Left renal pelvis (tissue), 4 donors: Measurements from ENCODE around the gene REEP1. TPM values are rescaled to one million over a fixed set of nuclear protein-coding genes. Genes with fewer than 3 reads are reported as not detected.
"Not testable (repeated sequence)": the region's sequence is repeated elsewhere in the genome, so short reads cannot be mapped to it uniquely, and the experiment has no call there.

Experiments
- DNase-seq, 4 donors: peaks; one replicate each; pipeline ENCODE4 v3.0.0-alpha.2; 2013; ENCODE audit warnings: low read depth in 4 of 4, low spot score in 3 of 4
- polyA plus RNA-seq, 4 donors: library from polyadenylated mRNA; unstranded; fragments of 120-200 nt; gene quantifications; one replicate each; pipeline ENCODE4 v1.2.1, GENCODE V29; 2013; ENCODE audit not compliant: insufficient read length in 4 of 4

Gene REEP1
- polyA plus RNA-seq, 4 donors: 3.3 to 11.0 (median 4.1) TPM

DNA sequence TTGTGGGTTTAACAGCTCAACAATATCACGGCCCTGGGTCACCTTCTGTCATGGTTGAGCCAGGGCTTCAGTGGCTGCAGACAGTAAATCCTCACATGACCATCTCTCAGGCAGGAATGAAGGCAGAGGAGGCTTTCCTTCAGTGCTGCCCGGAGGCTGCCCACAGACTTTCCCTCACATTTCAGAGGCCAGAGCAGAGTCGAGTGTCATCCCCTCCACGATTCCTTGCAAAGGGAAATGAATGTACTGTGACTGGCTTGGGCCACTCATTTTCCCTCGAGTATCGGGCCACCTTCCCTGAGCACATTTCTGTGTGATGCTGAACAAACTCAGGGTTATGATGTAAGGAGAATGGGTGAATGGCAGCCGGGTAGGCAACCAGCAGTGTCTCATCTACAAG lies 10.0 kb upstream of the REEP1 start:
- no peak for DNase-seq

DNA sequence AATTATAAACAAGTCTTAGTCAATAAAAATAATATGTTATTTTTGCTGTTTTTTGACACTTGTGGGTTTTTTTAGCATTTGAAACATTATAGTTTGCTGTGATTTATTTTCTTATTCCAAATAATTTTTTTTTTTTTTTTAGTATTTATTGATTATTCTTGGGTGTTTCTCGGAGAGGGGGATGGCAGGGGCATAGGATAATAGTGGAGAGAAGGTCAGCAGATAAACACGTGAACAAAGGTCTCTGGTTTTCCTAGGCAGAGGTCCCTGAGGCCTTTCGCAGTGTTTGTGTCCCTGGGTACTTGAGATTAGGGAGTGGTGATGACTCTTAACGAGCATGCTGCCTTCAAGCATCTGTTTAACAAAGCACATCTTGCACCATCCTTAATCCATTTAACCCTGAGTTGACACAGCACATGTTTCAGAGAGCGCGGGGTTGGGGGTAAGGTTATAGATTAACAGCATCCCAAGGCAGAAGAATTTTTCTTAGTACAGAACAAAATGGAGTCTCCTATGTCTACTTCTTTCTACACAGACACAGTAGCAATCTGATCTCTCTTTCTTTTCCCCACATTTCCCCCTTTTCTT lies 8.5 kb upstream of the REEP1 start:
- not testable (repeated sequence) for DNase-seq

DNA sequence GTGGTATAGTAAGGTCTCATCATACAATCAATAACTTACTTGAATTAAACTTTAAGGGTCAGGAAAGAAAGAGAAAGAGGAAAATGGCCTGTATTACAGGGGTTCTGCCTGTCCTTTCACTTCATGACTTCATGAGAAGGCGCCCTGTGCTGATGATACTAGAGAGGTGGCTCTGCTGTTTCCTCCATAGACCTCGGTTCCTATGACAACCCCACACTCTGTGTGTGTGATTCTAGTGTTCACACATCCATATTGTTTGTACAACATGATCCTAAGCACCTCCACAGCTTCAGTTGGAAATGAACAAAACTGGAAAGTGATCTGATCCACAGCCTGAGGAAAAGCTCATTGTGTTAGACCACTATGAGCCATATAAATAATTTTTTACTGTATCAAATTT lies 7.0 kb upstream of the REEP1 start:
- DNase-seq: no peak

DNA sequence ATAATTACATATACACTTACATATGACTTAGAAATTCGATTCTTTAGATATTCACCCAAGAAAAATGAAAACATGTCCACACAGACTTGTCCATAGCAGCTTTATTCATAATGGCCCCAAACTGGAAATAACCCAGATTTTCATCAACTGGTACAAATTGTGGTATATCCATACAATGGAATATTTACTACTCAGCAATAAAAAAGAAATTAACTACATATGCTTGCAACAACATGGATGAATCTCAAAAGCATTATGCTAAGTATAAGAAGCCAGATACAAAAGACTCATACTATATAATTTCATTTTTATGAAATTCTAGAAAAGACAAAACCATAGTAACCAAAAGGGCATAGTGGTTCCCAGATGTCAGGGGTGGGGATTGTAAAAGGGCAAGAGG lies 5.1 kb upstream of the REEP1 start:
- no peak for DNase-seq

DNA sequence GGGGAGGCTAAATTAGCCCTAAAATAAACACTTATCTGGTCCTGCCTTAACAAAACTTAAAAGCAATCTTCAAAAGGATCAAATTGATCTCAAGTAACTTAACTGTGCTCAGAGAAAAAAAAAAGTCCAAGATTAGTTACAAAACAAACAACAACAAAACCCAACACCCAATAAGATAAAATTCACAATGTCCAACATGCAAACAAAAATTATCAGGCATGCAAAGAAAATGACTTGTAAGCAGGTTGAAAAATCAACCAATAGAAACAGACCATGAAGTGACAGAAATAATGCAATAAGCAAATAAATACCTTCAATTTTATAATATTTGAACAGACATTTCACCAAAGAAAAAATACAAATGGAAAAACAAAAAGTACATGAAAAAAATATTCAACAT lies 4.0 kb upstream of the REEP1 start:
- DNase-seq: no peak

DNA sequence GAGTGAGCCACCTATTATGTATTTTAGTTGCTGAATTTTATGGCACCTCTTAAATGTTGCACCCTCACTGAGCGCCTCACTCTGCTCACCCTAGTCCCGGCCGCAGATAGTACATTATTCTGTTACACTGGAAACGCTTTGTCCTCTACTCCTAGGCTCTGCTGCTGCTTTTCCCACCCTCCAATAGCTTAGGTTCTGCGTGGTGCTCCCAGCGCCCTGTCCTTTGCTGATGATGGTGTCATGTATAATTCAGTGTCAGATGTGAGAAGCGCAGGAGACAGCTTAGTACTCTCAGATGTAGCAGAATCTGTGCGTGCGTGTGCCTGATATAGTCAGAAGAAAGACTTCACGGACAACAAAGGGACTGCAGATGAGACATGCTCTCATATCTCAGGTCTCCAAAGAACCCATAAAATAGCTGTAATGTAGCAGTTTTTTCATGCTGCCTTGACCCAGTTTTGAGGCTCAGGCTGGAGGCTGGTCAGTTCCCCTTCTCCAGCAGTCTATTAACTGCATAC lies 1.4 kb upstream of the REEP1 start:
- DNase-seq: no peak

DNA sequence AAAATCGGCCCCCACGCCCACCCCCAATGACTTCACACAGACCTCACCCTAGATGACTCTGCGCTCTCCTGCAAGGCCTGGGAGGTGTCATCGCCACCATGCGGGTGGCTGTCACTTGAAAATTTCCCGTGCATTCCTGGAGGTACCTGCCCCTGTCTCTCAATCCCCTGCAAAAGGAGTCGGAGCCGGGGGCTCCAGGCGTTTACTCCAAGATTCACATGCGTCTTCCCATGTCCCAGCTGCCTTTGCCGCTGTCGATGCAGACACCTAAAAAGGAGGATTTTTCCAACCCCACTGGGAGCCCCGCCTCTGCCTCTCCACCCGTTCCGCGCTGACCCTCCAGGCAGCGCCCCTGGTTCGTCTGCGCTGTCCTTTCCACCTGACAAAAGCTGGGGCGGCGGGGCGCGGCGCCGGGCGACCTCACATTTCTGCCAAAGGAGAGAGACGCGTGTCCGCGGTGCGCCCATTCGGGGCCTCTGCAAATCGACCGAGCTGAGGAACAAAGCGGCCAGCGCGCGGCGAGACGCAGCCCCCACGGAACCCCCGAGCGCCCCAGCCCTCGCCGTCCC lies 667 bp downstream of the REEP1 start:
- DNase-seq: no peak

DNA sequence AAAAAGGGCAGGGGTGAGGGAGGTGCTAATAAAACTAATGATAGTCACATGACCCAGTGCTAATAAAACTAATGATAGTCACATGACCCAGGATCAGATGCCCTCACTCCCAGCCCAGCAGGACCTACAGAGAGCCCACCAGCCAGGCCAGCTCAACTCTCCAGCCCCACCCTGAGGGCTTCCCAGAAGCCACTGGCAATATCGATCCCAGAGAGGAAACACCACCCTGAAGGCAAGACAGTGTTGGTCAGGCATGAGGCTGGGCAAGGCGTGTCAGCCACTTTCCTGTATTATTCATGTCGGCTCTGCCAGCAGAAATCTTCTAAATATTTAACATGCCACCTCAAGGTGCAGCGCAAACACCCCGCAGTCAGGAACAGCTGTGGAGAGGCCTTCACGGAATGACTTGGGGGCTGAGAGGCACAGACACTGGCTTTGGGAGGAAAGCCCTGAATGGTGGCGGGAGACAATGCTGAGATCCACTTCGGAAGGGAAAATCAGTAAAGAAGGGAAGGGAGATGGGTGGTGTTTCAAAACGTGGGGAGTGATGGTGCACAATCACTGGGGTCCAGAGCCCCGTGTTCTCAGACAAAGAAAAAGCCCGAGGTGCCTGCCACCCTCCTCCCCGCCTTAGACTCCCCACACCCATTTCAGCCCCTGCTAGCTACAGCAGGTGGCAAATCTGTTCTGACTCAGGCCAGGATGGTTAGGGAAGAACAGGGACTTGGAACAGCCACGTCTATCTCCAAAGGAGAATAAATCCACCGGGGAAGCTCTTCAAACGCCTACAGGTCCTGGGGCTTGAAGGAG lies 1.4 kb downstream of the REEP1 start:
- DNase-seq: no peak

DNA sequence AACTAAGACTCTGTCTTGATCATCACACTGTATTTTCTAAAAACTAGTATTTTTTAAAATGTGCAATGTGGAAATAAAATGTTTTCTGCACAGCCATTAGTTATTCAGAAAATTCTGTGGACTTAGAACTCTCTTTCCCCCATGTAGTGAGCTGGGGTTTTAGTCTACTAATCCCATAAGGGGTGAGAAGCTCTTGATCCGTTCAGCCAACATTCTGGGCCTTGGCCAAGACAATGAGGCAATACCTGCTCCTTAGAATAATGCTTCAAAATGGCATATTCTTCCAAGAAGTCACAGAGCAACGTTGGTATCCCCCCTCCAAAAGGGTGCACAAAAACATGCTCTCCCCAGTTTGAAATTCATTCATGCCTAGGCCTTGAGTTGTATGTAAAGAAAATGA lies 4.0 kb downstream of the REEP1 start:
- DNase-seq: no peak

DNA sequence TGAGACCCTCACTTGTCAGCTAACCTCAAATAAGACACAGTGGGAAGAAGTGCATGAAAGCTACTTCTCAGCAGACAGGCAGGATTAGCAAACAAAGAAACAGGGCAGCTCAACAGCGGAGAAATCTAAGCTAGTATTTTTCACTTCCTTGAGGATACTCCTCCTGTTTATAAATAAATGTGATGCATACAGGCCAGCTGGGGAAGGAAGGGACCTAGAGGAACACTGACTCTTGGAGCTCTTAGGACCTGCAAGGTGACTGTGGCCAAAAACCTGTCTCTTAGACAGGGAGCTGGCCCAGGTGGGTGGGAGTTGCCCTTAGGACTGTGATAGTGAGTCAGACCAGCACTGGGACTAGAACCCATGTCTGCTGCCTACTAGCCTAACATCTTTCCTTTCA lies 4.8 kb downstream of the REEP1 start:
- no peak for DNase-seq

DNA sequence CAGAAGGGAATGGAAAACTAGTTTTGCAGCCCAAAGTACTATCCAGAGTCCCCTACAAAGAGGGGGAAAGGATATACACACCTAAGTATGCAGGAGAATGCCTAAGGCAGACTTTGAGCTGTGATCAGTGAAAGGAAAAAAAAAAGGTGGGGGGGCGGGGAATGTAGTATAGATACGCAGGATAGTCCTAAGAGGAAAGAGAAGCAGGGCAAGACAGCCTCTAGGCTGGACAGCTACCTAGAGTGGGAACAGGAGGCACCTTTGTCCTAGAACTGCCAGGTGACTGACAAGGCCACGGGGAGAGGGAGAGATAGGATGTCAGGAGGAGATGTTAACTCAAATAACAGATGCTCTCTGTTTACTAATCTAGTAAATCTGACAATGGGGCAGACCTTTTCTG lies 6.0 kb downstream of the REEP1 start:
- no peak for DNase-seq

DNA sequence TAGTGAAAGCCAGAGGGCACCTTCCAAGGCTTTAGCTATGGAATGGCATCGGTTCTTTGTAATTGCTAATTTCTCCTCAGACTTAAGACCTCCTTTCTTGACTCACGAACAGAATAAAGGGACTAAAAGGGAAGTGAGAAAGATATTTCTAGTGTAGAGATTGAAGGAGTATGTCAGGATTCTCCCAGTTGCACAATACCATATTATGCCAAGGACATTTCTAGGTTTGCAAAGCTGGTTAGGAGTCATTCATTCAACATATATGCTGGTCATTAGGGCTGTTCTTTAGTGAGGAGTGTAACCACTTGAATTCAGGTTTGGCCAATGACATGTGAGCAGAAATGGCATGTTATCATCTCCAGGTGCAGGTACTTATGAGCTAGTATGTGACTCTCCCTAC lies 7.4 kb downstream of the REEP1 start:
- DNase-seq: no peak

DNA sequence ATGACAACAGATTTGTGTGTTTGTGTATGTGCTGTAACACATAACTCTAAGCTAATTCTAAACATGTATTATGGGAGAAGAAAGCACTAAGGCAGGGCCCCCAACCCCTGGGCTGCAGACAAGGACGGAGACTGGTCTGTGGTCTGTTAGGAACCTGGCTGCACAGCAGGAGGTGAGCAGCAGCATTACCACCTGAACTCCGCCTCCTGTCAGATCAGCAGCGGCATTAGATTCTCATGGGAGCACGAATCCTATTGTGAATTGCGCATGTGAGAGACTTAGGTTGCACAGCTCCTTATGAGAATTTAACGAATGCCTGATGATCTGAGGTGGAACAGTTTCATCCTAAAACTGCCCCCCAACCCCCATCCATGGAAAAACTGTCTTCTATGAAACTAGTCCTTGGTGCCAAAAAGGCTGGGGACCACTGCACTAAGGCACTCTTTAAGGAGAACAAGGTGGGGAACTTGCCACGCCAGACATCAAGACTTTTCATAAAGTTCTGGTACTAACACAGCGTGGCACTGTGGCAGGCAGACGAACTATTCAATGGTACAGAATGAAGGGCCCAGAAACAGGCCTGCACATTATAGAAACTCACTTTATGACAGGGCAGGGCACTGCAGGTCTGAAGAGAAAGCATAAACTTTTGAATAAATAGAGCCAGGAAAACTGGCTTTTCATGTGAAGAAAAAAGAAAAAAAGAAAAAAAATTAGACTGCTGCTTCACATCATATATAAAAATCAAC lies 14.0 kb downstream of the REEP1 start:
- DNase-seq: no peak

DNA sequence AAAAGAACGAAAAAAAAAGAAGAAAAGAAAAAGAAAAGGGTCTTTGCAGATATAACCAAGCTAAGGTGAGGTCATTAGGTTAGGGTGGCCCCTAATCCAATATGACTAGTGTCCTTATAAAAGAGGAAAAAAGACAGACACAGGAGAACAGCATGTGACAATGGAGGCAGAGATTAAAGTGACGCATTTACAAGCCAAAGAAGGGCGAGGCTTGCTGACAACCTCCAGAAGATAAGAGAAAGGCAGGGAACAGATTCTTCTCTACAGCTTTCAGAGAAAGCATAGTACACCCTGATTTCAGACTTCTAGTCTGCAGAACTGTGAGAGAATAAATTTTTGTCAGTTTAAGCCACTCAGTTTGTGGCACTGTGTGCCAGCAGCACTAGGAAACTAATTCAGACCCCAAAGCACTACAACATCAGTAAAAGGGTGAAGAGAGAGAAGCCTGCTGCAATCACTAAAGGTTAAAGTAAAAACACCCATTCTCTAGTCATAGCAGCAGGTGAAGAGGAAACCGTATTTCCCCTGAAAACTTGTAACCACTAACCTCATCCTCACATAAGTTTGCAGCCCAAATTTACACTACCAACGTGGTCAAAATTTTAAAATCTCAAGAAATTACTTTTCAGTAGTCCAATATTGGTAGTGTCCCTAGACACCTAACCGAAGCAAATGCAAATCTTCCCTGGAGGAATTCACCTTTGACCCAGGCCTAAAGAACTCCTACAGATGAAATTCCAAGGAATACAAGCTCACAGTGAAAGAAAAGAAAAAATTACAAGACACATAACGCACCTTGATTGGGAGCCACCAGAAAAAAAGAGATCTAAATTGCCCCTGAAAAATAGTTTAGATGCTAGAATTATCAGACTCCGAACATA lies 17.5 kb downstream of the REEP1 start:
- no peak for DNase-seq

DNA sequence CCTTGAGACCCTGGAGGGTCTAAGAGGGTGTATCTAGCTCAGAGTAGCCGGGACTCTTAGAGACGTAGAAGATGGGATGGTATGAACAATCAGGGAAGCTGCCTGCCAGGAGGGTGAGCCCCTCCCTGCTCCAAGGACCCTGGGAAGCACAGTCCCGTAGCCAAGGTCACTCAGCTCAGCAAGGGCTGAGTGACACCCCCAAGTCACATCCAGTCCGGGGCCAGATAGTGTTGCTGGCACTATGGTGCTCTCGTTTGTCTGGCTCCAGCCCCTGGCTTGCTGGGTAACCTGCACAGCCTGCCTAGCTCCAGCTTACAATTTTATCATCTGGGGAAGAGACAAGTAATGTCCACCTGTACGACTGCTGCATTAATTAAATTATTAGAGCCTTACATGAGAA lies 22.3 kb downstream of the REEP1 start:
- DNase-seq: no peak

DNA sequence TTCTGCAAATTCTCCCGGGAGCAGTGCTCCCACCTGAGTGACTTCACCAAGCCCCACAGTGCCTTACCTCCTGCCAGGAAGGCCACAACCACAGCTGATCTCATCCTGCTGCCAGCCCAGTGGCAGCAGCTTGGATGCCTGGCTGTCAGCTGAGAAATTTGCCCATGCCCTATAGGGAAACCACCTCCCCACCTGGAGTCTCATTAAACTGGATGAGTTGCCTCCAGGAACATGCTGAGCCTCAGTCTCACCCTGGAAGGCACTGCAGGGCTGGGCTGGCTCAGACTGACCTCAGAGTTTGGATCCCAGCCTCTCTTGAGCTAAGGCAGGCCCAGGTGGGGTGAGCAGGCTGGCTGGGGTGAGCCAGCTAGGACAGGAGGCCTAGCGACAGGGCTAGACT lies 23.3 kb downstream of the REEP1 start:
- no peak for DNase-seq

DNA sequence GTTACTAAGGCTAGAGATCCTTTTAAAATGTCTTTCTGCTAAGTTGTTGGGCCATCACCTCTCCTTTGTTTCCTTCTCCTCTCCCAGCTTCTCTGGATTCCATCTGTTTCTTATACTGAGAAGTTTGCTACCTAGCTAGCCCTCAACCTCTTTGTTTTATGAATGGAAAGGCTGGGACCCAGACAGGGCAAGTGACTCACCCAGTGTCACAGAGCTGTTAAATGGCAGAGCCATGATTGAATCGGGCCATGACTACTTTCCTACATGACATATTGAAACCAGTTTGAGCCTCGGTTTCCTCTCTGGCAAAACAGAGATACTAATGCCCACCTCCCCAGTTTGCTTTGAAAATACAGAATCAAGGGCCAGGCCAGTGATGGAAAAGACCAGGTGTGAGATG lies 24.1 kb downstream of the REEP1 start:
- no peak for DNase-seq

DNA sequence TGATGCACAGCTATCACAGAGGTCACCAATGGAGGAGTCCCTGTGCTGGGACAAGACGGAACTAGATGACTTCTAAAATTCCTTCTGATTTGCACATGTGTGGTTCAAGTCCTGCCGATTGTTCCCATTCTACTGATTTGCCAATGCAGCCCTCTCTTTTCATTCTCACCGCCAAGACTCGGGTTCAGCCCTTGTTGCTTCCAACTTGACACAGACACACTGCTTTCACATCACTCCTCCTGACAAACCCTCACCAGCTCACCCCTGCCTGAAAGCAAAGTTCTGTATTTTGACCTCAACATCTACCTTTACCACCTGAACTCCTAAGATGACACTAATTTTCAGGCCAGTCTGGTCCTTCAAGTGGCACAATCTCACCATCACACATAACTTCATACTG lies 25.5 kb downstream of the REEP1 start:
- DNase-seq: no peak

DNA sequence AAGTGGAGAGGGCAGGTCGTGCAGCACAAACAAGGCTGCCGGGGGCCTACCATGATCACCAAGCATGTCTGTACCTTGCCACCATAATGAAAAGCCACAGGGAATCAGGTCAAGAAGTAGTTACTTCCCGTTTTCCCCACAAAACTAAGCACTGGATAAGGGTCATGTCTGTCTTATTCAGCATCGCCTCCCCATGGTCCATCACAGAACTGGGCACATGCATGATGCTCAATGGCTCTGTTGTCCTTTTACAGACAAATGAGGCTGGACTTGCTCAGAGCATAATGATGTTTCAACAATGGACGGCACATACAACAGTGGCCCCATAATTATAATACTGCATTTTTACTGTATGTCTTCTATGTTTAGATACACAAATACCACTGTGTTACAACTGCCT lies 27.5 kb downstream of the REEP1 start:
- no peak for DNase-seq

DNA sequence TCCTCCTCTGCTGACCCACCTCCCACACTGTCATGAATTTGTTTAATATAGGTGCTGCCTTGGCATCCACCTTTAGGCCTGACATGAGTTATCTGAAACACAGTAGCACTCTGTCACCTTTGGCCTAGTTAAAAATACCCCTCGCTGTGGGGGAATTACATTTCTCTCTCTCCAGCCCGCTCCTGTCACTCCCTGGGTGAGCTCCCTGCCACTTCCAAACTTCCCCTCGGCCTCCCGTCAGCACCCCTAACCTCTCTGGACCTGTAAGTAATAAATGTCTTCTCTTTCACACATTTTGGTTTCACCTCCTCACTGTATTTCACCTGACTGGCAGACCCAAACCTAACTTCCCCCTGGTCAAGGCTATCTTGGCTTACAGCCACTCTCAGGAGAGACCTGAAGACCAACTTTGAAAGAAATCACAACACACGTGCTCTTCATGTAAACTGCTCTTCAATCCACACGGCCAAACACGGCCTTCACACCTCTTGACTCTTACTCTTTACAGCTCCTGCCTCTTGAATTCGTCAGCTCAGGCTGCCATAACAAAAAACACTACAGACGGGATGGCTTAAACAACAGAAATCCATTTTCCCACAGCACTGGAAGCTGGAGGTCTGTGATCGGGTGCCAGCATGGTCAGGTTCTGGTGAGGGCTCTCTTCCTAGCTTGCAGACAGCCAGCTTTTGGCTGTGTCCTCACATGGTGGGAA lies 28.3 kb downstream of the REEP1 start:
- no peak for DNase-seq
